SK-N-SH treated with all-trans-retinoic acid at 6 μM for 48 hours (cell line): ENCODE results near the gene PAX3.

Experiments used
- ATAC-seq: fragments of 200-7000 bp; cut with Tn5 transposase; 3 replicates; pipeline ENCODE4 v1.9.1; 2020; ENCODE audit warnings: mild to moderate bottlenecking, moderate library complexity
- ARNTL ChIP-seq: fragments of 450-650 bp; formaldehyde crosslinking; IDR thresholded peaks from 2 replicates; pipeline ENCODE4 v1.5.0; 2020; ENCODE audit warnings: low read depth, mild to moderate bottlenecking, moderate library complexity, borderline replicate concordance
- CSDC2 ChIP-seq: fragments of 250-450 bp; sonication (Bioruptor Pico); IDR thresholded peaks from 2 replicates; pipeline ENCODE4 v1.5.0; 2020; ENCODE audit warnings: mild to moderate bottlenecking, moderate library complexity
- ESRRG ChIP-seq: fragments of 250-450 bp; sonication (Bioruptor Pico); IDR thresholded peaks from 2 replicates; pipeline ENCODE4 v1.6.1; 2021; ENCODE audit warnings: mild to moderate bottlenecking
- ISL1 ChIP-seq: fragments of 250-450 bp; sonication (Bioruptor Pico); IDR thresholded peaks from 2 replicates; pipeline ENCODE4 v2.1.2; 2022; ENCODE audit warnings: mild to moderate bottlenecking, moderate library complexity
- OSR1 ChIP-seq: fragments of 250-450 bp; sonication (Bioruptor Pico); IDR thresholded peaks from 2 replicates; pipeline ENCODE4 v1.8.0; 2022; ENCODE audit warnings: moderate library complexity, mild to moderate bottlenecking, inconsistent platforms
- PPARA ChIP-seq: fragments of 250-450 bp; sonication (Bioruptor Pico); IDR thresholded peaks from 2 replicates; pipeline ENCODE4 v1.5.0; 2020; ENCODE audit warnings: mild to moderate bottlenecking, borderline replicate concordance
- SNAI2 ChIP-seq: fragments of 250-450 bp; sonication (Bioruptor Pico); IDR thresholded peaks from 2 replicates; pipeline ENCODE4 v1.5.0; 2020; ENCODE audit warnings: mild to moderate bottlenecking, moderate library complexity
- TCF4 ChIP-seq: fragments of 250-450 bp; sonication (Bioruptor Pico); IDR thresholded peaks from 2 replicates; pipeline ENCODE4 v1.8.0; 2021; ENCODE audit warnings: mild to moderate bottlenecking, moderate library complexity, borderline replicate concordance
- TOX ChIP-seq: fragments of 250-450 bp; sonication (Bioruptor Pico); IDR thresholded peaks from 2 replicates; pipeline ENCODE4 v1.8.0; 2021; ENCODE audit warnings: mild to moderate bottlenecking, moderate library complexity, borderline replicate concordance
- ZNF565 ChIP-seq: fragments of 450-650 bp; formaldehyde crosslinking; conservative IDR thresholded peaks from 2 replicates; pipeline ENCODE4 v1.5.0; 2020; ENCODE audit warnings: low read depth, mild to moderate bottlenecking, moderate library complexity
- ZNF70 ChIP-seq: fragments of 450-650 bp; formaldehyde crosslinking; IDR thresholded peaks from 2 replicates; pipeline ENCODE4 v1.5.0; 2020; ENCODE audit warnings: mild to moderate bottlenecking, moderate library complexity
- ZNF8 ChIP-seq: fragments of 450-650 bp; formaldehyde crosslinking; IDR thresholded peaks from 2 replicates; pipeline ENCODE4 v1.5.0; 2020; ENCODE audit warnings: mild to moderate bottlenecking, moderate library complexity
- TF ChIP-seq, protein P1 (sequence below): fragments of 250-450 bp; sonication (Bioruptor Pico); IDR thresholded peaks from 2 replicates; pipeline ENCODE4 v1.5.1; 2020; ENCODE audit warnings: low read depth, mild to moderate bottlenecking, moderate library complexity
- TF ChIP-seq, protein P2 (sequence below): fragments of 250-450 bp; sonication (Bioruptor Pico); IDR thresholded peaks from 2 replicates; pipeline ENCODE4 v1.5.1; 2021; ENCODE audit warnings: mild to moderate bottlenecking, moderate library complexity
- TF ChIP-seq, protein P3 (sequence below): fragments of 250-450 bp; sonication (Bioruptor Pico); IDR thresholded peaks from 2 replicates; pipeline ENCODE4 v1.8.0; 2021; ENCODE audit warnings: low read depth, mild to moderate bottlenecking, moderate library complexity, borderline replicate concordance
- TF ChIP-seq, protein P4 (sequence below): fragments of 250-450 bp; sonication (Bioruptor Pico); IDR thresholded peaks from 2 replicates; pipeline ENCODE4 v1.5.0; 2020; ENCODE audit warnings: mild to moderate bottlenecking, moderate library complexity

PAX3 gene

DNA sequence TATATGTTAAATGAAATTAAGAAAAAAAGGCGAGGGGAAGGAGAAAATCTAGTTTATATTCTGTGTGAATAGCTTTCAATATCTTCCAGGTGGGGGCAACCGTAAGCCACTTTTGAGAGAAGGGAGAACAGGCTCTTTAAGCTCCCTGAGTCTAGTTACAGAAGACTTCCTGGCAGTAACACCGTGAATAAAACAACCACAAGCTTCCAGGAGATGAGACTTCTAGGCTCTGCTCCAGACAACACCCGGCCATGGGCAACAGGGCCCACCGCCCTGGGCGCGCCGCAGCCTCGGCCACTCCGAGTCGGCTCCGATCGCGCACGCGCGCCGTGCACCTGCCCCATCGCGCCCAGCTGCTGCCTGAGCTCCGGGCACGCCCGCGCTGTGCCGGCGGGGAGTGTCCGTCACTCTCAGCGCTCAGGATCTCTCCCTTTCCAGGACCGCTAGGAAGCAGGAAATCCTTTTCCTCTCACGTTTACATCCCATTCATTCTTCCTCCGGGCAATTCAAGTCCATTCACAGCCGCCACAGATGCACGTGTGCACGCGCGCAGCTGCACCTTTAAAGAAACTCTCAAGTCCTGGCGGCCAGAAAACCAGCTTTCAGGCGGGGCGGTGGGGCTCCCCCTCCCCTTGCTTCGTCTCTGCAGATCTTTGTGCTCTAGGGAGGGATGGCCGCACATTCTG lies 19.4 kb upstream of the PAX3 start:
- ATAC-seq = peak; percentile 88
- no peak for TF ChIP-seq OSR1 (CRISPR knock-in tag)
- TF ChIP-seq SNAI2 (CRISPR knock-in tag) = peak; percentile 77; the same call in 1 of the 2 replicates

DNA sequence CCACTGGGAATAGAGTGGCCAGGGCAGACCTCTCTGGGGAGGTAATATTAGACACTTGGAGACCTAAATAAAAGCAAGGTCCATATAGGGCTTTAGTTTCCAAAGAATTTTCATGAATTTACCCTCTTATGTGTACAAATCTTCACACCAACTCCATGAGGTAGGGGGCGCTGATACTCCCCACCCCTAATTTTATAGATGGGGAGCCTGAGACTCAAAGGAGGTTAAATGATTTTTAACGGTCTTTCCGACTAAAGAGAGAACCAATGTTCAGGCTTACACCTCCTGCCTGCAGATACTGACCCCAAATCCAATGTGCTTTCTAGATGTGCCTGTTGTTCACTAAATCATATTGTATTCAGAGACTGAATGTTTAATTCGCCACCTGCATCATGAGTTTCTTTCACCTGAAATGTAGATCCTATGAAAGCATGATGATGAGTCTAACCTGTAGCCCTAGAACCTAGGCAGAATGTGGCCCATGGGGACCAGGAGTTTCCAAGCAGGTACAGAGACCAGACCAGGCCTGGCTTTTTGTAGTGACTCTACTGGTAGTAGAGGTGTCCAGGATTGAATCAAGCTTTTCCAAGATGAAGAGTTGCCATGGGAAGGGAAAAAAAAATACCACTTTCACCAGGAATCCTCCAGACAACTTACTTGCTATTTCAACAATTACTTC lies 16.8 kb upstream of the PAX3 start:
- TF ChIP-seq, protein P1, sequence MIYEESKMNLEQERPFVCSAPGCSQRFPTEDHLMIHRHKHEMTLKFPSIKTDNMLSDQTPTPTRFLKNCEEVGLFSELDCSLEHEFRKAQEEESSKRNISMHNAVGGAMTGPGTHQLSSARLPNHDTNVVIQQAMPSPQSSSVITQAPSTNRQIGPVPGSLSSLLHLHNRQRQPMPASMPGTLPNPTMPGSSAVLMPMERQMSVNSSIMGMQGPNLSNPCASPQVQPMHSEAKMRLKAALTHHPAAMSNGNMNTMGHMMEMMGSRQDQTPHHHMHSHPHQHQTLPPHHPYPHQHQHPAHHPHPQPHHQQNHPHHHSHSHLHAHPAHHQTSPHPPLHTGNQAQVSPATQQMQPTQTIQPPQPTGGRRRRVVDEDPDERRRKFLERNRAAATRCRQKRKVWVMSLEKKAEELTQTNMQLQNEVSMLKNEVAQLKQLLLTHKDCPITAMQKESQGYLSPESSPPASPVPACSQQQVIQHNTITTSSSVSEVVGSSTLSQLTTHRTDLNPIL (CRISPR knock-in tag) = no peak
- no peak for TF ChIP-seq PPARA (CRISPR knock-in tag)
- TF ChIP-seq, protein P2, sequence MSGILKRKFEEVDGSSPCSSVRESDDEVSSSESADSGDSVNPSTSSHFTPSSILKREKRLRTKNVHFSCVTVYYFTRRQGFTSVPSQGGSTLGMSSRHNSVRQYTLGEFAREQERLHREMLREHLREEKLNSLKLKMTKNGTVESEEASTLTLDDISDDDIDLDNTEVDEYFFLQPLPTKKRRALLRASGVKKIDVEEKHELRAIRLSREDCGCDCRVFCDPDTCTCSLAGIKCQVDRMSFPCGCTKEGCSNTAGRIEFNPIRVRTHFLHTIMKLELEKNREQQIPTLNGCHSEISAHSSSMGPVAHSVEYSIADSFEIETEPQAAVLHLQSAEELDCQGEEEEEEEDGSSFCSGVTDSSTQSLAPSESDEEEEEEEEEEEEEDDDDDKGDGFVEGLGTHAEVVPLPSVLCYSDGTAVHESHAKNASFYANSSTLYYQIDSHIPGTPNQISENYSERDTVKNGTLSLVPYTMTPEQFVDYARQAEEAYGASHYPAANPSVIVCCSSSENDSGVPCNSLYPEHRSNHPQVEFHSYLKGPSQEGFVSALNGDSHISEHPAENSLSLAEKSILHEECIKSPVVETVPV (CRISPR knock-in tag) = no peak
- ATAC-seq = no peak

DNA sequence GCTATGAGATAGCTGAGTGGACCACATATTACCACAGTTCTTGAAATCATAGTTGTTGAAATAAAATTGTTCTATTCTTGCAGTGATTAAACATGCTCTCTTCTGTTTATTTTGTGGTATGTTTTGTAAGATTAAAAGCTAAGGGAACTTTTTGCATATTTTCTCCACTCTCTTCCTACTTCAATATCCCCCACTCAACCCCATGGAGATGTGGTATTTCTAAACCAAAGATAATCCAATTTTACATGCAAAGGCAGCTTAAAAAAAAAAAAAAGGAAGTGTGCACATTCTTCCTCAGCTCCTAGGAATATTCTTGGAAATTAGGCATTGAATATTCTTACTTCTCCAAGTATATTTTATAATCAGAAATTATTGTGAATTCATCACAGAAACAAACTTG lies 15.0 kb upstream of the PAX3 start:
- ATAC-seq = no peak

DNA sequence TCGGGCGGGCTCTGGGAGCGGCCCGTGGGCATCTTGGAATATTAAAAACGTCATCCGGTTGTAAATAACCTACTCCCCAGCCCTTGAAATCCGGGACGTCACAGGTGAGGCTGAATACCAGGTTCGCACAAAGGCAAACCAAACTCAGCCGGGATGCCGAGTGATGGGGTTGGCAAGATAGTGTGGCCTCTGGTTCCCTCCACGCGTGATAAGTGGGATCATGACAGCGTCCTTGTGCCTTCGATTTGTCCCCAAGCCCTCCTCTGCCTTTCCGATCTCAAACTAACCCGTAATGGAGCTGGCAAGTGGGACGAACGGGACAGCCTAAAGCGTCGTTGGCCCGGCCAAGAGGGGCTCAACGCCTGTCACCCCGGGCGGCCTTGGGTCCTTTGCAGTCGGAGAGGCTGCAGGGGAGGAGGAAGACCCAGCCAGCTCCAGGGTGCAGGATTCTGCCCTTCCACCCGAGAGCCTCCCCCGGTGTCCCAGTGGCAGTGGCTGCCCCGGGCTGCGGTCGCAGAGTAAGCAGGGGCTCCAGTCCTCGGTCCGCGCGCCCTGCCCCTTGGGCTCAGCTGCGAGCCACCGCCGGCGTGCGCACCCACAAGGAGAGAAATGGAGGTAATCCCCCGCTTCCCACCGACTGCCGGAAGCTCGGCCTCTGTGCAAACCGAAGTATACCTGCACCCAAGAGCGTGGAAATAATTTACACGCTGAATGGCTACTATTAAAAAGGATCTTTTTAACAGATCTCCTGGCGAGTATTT lies 13.4 kb upstream of the PAX3 start:
- ATAC-seq = peak; percentile 39; the same call in 2 of the 3 replicates
- no peak for TF ChIP-seq ZNF70
- TF ChIP-seq, protein P3, sequence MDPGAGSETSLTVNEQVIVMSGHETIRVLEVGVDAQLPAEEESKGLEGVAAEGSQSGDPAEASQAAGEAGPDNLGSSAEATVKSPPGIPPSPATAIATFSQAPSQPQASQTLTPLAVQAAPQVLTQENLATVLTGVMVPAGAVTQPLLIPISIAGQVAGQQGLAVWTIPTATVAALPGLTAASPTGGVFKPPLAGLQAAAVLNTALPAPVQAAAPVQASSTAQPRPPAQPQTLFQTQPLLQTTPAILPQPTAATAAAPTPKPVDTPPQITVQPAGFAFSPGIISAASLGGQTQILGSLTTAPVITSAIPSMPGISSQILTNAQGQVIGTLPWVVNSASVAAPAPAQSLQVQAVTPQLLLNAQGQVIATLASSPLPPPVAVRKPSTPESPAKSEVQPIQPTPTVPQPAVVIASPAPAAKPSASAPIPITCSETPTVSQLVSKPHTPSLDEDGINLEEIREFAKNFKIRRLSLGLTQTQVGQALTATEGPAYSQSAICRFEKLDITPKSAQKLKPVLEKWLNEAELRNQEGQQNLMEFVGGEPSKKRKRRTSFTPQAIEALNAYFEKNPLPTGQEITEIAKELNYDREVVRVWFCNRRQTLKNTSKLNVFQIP (CRISPR knock-in tag) = no peak
- TF ChIP-seq, protein P4, sequence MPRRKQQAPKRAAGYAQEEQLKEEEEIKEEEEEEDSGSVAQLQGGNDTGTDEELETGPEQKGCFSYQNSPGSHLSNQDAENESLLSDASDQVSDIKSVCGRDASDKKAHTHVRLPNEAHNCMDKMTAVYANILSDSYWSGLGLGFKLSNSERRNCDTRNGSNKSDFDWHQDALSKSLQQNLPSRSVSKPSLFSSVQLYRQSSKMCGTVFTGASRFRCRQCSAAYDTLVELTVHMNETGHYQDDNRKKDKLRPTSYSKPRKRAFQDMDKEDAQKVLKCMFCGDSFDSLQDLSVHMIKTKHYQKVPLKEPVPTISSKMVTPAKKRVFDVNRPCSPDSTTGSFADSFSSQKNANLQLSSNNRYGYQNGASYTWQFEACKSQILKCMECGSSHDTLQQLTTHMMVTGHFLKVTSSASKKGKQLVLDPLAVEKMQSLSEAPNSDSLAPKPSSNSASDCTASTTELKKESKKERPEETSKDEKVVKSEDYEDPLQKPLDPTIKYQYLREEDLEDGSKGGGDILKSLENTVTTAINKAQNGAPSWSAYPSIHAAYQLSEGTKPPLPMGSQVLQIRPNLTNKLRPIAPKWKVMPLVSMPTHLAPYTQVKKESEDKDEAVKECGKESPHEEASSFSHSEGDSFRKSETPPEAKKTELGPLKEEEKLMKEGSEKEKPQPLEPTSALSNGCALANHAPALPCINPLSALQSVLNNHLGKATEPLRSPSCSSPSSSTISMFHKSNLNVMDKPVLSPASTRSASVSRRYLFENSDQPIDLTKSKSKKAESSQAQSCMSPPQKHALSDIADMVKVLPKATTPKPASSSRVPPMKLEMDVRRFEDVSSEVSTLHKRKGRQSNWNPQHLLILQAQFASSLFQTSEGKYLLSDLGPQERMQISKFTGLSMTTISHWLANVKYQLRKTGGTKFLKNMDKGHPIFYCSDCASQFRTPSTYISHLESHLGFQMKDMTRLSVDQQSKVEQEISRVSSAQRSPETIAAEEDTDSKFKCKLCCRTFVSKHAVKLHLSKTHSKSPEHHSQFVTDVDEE (CRISPR knock-in tag) = no peak
- no peak for TF ChIP-seq ZNF8 (CRISPR knock-in tag)
- no peak for TF ChIP-seq TCF4
- no peak for TF ChIP-seq ZNF565
- TF ChIP-seq, protein P2 (CRISPR knock-in tag) = no peak
- no peak for TF ChIP-seq PPARA (CRISPR knock-in tag)

More for the DNA sequence above, 15.0 kb upstream of the PAX3 start:
- no peak for TF ChIP-seq OSR1 (CRISPR knock-in tag)
- TF ChIP-seq ESRRG (CRISPR knock-in tag) = no peak
- no peak for TF ChIP-seq TOX (CRISPR knock-in tag)
- no peak for TF ChIP-seq ISL1 (CRISPR knock-in tag)
- no peak for TF ChIP-seq PPARA (CRISPR knock-in tag)
- TF ChIP-seq, protein P2 (CRISPR knock-in tag) = no peak
- TF ChIP-seq ARNTL (CRISPR knock-in tag) = no peak
- no peak for TF ChIP-seq CSDC2 (CRISPR knock-in tag)
- TF ChIP-seq, protein P4 (CRISPR knock-in tag) = no peak
- no peak for TF ChIP-seq ZNF565
